HepG2 (cell line): ENCODE data around the gene DHX57. TPM values are rescaled to one million over a fixed set of nuclear protein-coding genes. Genes with fewer than 3 reads are reported as not detected.

Experiments used
- FOXP1 ChIP-seq, 2 experiments: fragments of 450-650 bp in 1 of 2; IDR thresholded peaks; 2 replicates each; pipeline ENCODE4 v1.6.1; 2017 to 2018; ENCODE audit warnings: antibody characterized with exemption in 1 of 2
- KAT7 ChIP-seq: IDR thresholded peaks from 2 replicates; pipeline ENCODE4 v1.6.1; 2018; ENCODE audit warnings: borderline replicate concordance, missing compliant biosample characterization
- MAZ ChIP-seq, 2 experiments: sonication (generic) in 1 of 2; formaldehyde crosslinking in 1 of 2; IDR thresholded peaks; 2 replicates each; pipeline versions ENCODE4 v1.5.0 to v1.6.1; 2012 to 2020; ENCODE audit warnings: low read depth in 2 of 2, mild to moderate bottlenecking in 2 of 2, borderline replicate concordance in 1 of 2, improper control_type of control experiment in 1 of 2, low read length in 1 of 2, missing genetic modification reagents in 1 of 2, moderate library complexity in 1 of 2
- SIN3A ChIP-seq: IDR thresholded peaks from 2 replicates; pipeline ENCODE4 v1.6.1; 2011; ENCODE audit warnings: low read depth, mild to moderate bottlenecking, control low read depth, low read length, borderline replicate concordance
- ZMAT3 ChIP-seq: sonication (generic); formaldehyde crosslinking; conservative IDR thresholded peaks from 2 replicates; pipeline ENCODE4 v1.7.0; 2021; ENCODE audit warnings: missing genetic modification reagents
- ZSCAN31 ChIP-seq: sonication (generic); formaldehyde crosslinking; IDR thresholded peaks from 2 replicates; pipeline ENCODE4 v1.5.0; 2020; ENCODE audit warnings: low read depth, mild to moderate bottlenecking, missing genetic modification reagents
- polyA plus RNA-seq, 8 experiments: library from polyadenylated mRNA; depleted of rRNA in 3 of 8; stranded (reverse) in 7 of 8; unstranded in 1 of 8; fragments of >200 nt; fragmentation: Illumina TruSeq in 4 of 8; extraction: Trizol in 4 of 8; gene quantifications; 2 replicates each; pipeline versions ENCODE4 v1.2.1 to v1.2.3, GENCODE V29; 2011 to 2016; ENCODE audit warnings: low read depth in 4 of 8, missing spikeins in 1 of 8, mixed read lengths in 1 of 8; ENCODE audit not compliant: insufficient read depth in 1 of 8
- total RNA-seq, 5 experiments: library from RNA; depleted of rRNA; stranded (reverse); fragments of >200 nt; fragmentation: Illumina TruSeq; extraction: Trizol; gene quantifications; 2 replicates each; pipeline ENCODE4 v1.2.3, GENCODE V29; 2016; ENCODE audit warnings: low read depth in 1 of 5
- TF ChIP-seq, protein P1 (sequence below): sonication (generic); formaldehyde crosslinking; IDR thresholded peaks from 2 replicates; pipeline ENCODE4 v1.5.1; 2020; ENCODE audit warnings: mild to moderate bottlenecking, missing genetic modification reagents, borderline replicate concordance
- TF ChIP-seq, protein P2 (sequence below): sonication (generic); formaldehyde crosslinking; IDR thresholded peaks from 2 replicates; pipeline ENCODE4 v1.9.0; 2021; ENCODE audit warnings: missing genetic modification reagents, mild to moderate bottlenecking, borderline replicate concordance
- TF ChIP-seq, protein P3 (sequence below): IDR thresholded peaks from 2 replicates; pipeline ENCODE4 v1.6.1; 2016; ENCODE audit warnings: low read depth, missing genetic modification reagents, missing compliant biosample characterization
- TF ChIP-seq, protein P4 (sequence below): fragments of 450-650 bp; IDR thresholded peaks from 2 replicates; pipeline ENCODE4 v1.6.1; 2017
- TF ChIP-seq, protein P5 (sequence below): sonication (generic); formaldehyde crosslinking; IDR thresholded peaks from 2 replicates; pipeline ENCODE4 v1.4.0; 2020; ENCODE audit warnings: mild to moderate bottlenecking, missing genetic modification reagents

Gene DHX57
- total and polyA plus RNA-seq, 2 of the 13 experiments (the other 11 are each of a cell fraction or from before 2014, with no cell fraction given), result 9.2 to 24.2 TPM

DNA sequence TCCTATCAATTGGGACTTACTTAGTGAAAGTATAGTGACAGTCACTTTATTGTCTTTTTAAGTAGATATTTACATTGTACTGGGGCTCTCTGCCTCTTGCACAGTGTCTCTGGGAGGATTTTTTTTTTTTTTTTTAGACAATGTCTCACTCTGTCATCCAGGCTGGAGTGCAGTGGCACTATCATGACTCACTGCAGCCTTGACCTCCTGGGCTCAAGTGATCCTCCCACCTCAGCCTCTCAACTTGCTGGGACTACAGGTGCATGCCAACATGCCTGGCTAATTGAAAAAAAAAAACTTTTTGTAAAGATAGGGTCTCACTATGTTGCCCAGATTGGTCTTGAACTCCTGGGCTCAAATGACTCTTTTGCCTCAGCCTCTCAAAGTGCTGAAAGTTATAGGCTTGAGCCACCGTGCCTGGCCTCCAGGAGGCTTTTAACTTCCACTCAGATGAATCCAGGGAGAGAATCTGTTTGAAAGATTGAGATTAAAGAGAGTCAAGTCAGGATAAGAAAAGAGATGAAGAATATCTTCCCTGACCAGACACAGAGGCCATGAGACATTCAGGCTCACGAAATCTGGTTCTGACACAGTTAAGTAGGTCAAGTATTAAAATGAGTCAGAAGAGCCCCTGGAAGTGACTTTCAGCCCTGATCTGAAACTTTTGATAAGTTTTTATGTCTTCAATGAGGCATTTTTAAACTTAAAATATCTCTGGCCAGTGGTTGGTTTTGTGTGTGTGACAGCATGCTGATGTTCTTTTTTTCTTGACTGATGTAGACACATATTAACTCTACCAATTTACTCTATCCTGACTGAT, 32.2 kb upstream of the DHX57 start (continued):
- TF ChIP-seq, protein P1, sequence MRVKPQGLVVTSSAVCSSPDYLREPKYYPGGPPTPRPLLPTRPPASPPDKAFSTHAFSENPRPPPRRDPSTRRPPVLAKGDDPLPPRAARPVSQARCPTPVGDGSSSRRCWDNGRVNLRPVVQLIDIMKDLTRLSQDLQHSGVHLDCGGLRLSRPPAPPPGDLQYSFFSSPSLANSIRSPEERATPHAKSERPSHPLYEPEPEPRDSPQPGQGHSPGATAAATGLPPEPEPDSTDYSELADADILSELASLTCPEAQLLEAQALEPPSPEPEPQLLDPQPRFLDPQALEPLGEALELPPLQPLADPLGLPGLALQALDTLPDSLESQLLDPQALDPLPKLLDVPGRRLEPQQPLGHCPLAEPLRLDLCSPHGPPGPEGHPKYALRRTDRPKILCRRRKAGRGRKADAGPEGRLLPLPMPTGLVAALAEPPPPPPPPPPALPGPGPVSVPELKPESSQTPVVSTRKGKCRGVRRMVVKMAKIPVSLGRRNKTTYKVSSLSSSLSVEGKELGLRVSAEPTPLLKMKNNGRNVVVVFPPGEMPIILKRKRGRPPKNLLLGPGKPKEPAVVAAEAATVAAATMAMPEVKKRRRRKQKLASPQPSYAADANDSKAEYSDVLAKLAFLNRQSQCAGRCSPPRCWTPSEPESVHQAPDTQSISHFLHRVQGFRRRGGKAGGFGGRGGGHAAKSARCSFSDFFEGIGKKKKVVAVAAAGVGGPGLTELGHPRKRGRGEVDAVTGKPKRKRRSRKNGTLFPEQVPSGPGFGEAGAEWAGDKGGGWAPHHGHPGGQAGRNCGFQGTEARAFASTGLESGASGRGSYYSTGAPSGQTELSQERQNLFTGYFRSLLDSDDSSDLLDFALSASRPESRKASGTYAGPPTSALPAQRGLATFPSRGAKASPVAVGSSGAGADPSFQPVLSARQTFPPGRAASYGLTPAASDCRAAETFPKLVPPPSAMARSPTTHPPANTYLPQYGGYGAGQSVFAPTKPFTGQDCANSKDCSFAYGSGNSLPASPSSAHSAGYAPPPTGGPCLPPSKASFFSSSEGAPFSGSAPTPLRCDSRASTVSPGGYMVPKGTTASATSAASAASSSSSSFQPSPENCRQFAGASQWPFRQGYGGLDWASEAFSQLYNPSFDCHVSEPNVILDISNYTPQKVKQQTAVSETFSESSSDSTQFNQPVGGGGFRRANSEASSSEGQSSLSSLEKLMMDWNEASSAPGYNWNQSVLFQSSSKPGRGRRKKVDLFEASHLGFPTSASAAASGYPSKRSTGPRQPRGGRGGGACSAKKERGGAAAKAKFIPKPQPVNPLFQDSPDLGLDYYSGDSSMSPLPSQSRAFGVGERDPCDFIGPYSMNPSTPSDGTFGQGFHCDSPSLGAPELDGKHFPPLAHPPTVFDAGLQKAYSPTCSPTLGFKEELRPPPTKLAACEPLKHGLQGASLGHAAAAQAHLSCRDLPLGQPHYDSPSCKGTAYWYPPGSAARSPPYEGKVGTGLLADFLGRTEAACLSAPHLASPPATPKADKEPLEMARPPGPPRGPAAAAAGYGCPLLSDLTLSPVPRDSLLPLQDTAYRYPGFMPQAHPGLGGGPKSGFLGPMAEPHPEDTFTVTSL (CRISPR knock-in tag), result peak; percentile 89
- TF ChIP-seq, protein P2, sequence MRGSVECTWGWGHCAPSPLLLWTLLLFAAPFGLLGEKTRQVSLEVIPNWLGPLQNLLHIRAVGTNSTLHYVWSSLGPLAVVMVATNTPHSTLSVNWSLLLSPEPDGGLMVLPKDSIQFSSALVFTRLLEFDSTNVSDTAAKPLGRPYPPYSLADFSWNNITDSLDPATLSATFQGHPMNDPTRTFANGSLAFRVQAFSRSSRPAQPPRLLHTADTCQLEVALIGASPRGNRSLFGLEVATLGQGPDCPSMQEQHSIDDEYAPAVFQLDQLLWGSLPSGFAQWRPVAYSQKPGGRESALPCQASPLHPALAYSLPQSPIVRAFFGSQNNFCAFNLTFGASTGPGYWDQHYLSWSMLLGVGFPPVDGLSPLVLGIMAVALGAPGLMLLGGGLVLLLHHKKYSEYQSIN (CRISPR knock-in tag), result no peak
- no peak for TF ChIP-seq MAZ (IDR thresholded peaks at IDR 0.05; ENCODE audit: borderline replicate concordance, low read depth, low read length)
- TF ChIP-seq MAZ (CRISPR knock-in tag; IDR thresholded peaks at IDR 0.05; ENCODE audit: low read depth), result no peak
- TF ChIP-seq, protein P3, sequence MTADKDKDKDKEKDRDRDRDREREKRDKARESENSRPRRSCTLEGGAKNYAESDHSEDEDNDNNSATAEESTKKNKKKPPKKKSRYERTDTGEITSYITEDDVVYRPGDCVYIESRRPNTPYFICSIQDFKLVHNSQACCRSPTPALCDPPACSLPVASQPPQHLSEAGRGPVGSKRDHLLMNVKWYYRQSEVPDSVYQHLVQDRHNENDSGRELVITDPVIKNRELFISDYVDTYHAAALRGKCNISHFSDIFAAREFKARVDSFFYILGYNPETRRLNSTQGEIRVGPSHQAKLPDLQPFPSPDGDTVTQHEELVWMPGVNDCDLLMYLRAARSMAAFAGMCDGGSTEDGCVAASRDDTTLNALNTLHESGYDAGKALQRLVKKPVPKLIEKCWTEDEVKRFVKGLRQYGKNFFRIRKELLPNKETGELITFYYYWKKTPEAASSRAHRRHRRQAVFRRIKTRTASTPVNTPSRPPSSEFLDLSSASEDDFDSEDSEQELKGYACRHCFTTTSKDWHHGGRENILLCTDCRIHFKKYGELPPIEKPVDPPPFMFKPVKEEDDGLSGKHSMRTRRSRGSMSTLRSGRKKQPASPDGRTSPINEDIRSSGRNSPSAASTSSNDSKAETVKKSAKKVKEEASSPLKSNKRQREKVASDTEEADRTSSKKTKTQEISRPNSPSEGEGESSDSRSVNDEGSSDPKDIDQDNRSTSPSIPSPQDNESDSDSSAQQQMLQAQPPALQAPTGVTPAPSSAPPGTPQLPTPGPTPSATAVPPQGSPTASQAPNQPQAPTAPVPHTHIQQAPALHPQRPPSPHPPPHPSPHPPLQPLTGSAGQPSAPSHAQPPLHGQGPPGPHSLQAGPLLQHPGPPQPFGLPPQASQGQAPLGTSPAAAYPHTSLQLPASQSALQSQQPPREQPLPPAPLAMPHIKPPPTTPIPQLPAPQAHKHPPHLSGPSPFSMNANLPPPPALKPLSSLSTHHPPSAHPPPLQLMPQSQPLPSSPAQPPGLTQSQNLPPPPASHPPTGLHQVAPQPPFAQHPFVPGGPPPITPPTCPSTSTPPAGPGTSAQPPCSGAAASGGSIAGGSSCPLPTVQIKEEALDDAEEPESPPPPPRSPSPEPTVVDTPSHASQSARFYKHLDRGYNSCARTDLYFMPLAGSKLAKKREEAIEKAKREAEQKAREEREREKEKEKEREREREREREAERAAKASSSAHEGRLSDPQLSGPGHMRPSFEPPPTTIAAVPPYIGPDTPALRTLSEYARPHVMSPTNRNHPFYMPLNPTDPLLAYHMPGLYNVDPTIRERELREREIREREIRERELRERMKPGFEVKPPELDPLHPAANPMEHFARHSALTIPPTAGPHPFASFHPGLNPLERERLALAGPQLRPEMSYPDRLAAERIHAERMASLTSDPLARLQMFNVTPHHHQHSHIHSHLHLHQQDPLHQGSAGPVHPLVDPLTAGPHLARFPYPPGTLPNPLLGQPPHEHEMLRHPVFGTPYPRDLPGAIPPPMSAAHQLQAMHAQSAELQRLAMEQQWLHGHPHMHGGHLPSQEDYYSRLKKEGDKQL (CRISPR knock-in tag), result no peak
- no peak for TF ChIP-seq ZSCAN31 (CRISPR knock-in tag)
- TF ChIP-seq SIN3A, result no peak
- TF ChIP-seq, protein P4, sequence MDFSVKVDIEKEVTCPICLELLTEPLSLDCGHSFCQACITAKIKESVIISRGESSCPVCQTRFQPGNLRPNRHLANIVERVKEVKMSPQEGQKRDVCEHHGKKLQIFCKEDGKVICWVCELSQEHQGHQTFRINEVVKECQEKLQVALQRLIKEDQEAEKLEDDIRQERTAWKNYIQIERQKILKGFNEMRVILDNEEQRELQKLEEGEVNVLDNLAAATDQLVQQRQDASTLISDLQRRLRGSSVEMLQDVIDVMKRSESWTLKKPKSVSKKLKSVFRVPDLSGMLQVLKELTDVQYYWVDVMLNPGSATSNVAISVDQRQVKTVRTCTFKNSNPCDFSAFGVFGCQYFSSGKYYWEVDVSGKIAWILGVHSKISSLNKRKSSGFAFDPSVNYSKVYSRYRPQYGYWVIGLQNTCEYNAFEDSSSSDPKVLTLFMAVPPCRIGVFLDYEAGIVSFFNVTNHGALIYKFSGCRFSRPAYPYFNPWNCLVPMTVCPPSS, result no peak
- TF ChIP-seq KAT7, result no peak
- no peak for TF ChIP-seq ZMAT3 (CRISPR knock-in tag)
- TF ChIP-seq, protein P5, sequence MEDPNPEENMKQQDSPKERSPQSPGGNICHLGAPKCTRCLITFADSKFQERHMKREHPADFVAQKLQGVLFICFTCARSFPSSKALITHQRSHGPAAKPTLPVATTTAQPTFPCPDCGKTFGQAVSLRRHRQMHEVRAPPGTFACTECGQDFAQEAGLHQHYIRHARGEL (CRISPR knock-in tag), result no peak
- TF ChIP-seq FOXP1 (IDR thresholded peaks at IDR 0.05), result no peak; the same call in 1 of the 2 replicates
- peak; percentile 19; the same call in 1 of the 2 replicates for TF ChIP-seq FOXP1 (CRISPR knock-in tag; IDR thresholded peaks at IDR 0.05)
